K562 (cell line): Measurements from ENCODE around the gene CHST13. TPM values are rescaled to one million over a fixed set of nuclear protein-coding genes. Genes with fewer than 3 reads are reported as not detected.

ENCODE experiments used
- ATAC-seq: fragments of 200-7000 bp; cut with Tn5 transposase; 3 replicates; pipeline ENCODE4 v1.9.1; 2020; ENCODE audit warnings: moderate library complexity
- BruUV-seq: library from RNA; stranded (reverse); fragments of 400-500 nt; replicated peaks from 2 replicates; lab custom pipeline; 2021; lab: Mats Ljungman, UMichigan
- CTCF ChIA-PET: fragments of 300-600 bp; formaldehyde crosslinking; extraction: SDS; loops from one replicate; lab custom pipeline; 2021; ENCODE audit warnings: low intra/inter-chr PET ratio; lab: Yijun Ruan, JAX
- POLR2A ChIA-PET: fragments of 300-600, 350-650 bp; sonication (Branson Sonifier 250); formaldehyde crosslinking; extraction: SDS; loops from one replicate; lab custom pipeline; 2021; ENCODE audit warnings: antibody characterized with exemption, inconsistent platforms; lab: Yijun Ruan, JAX
- DNase-seq, 4 experiments: peaks; one replicate each; pipeline versions ENCODE4 v3.0.0 to v3.0.0-alpha.2; 2011 to 2018; ENCODE audit warnings: low spot score in 3 of 4, mixed read lengths in 3 of 4; ENCODE audit errors: extremely low read depth in 1 of 4
- FAIRE-seq: peaks from 2 replicates; lab custom pipeline; 2011; peaks lifted over from hg19 to GRCh38; lab: Jason Lieb, UNC
- H2AFZ ChIP-seq: 2 replicates; pipeline ENCODE4 v1.6.0; 2011; ENCODE audit warnings: low read depth, low read length, control low read depth, inconsistent platforms
- H3K27ac ChIP-seq: fragments of 200-600 bp; 3 replicates; pipeline ENCODE4 v1.8.0; 2011; ENCODE audit warnings: low read depth, mild to moderate bottlenecking, control low read depth, inconsistent platforms, low read length, moderate library complexity, mixed read lengths; ENCODE audit errors: extremely low read depth
- H3K27me3 ChIP-seq, 2 experiments: fragments of 300-600 bp in 1 of 2; 2 replicates in 1 of 2; 3 replicates in 1 of 2; pipeline versions ENCODE4 v1.6.0 to v1.8.0; 2011; ENCODE audit warnings: inconsistent platforms in 2 of 2, low read length in 2 of 2, mild to moderate bottlenecking in 1 of 2, mixed read lengths in 1 of 2, moderate library complexity in 1 of 2; ENCODE audit not compliant: control insufficient read depth in 2 of 2, insufficient read depth in 2 of 2
- H3K36me3 ChIP-seq: fragments of 300-600 bp; 3 replicates; pipeline ENCODE4 v1.8.0; 2011; ENCODE audit warnings: mild to moderate bottlenecking, low read length, inconsistent platforms; ENCODE audit not compliant: control insufficient read depth, insufficient read depth
- H3K4me1 ChIP-seq, 2 experiments: fragments of 200-600 bp in 1 of 2; replicated peaks in 1 of 2; 2 replicates in 1 of 2; 3 replicates in 1 of 2; pipeline versions ENCODE4 v1.5.1 to v1.8.0; 2011; ENCODE audit warnings: inconsistent platforms in 2 of 2, low read length in 2 of 2, mild to moderate bottlenecking in 1 of 2, mixed read lengths in 1 of 2, moderate library complexity in 1 of 2; ENCODE audit not compliant: control insufficient read depth in 2 of 2, insufficient read depth in 2 of 2
- H3K4me2 ChIP-seq: 2 replicates; pipeline ENCODE4 v1.6.1; 2011; ENCODE audit warnings: low read length, control low read depth, inconsistent platforms, mixed read lengths; ENCODE audit not compliant: insufficient read depth
- H3K4me3 ChIP-seq: fragments of 200-600 bp; sonication (generic), shearing (Covaris generic); 2 replicates; pipeline ENCODE4 v1.5.1; 2016; ENCODE audit warnings: control low read depth, inconsistent platforms
- H3K79me2 ChIP-seq: fragments of 200-600 bp; 3 replicates; pipeline ENCODE4 v1.8.0; 2011; ENCODE audit warnings: low read length, inconsistent platforms; ENCODE audit not compliant: control insufficient read depth, insufficient read depth
- H3K9ac ChIP-seq, 2 experiments: 2 replicates each; pipeline versions ENCODE4 v1.6.0 to v1.6.1; 2011; ENCODE audit warnings: low read depth in 2 of 2, low read length in 2 of 2, control low read depth in 1 of 2, inconsistent platforms in 1 of 2, mild to moderate bottlenecking in 1 of 2, mixed read lengths in 1 of 2; ENCODE audit not compliant: insufficient read depth in 1 of 2
- H3K9me1 ChIP-seq: one replicate; pipeline ENCODE4 v1.6.0; 2011; ENCODE audit warnings: inconsistent platforms, mild to moderate bottlenecking, low read length, moderate library complexity; ENCODE audit not compliant: control insufficient read depth, insufficient read depth
- H3K9me3 ChIP-seq: replicated peaks from 2 replicates; pipeline ENCODE4 v1.5.1; 2011; ENCODE audit warnings: low read depth, low read length, inconsistent platforms; ENCODE audit not compliant: control insufficient read depth, insufficient read depth
- H4K20me1 ChIP-seq: replicated peaks from 2 replicates; pipeline ENCODE4 v1.6.1; 2011; ENCODE audit warnings: low read length, inconsistent platforms, mixed read lengths; ENCODE audit not compliant: control insufficient read depth, insufficient read depth
- CBX1 ChIP-seq: sonication (generic); IDR thresholded peaks from 2 replicates; pipeline ENCODE4 v1.6.1; 2016; ENCODE audit warnings: antibody characterized with exemption, low read depth, mild to moderate bottlenecking
- ESRRA ChIP-seq: fragments of 450-650 bp; IDR thresholded peaks from 2 replicates; pipeline ENCODE4 v1.6.1; 2014; ENCODE audit warnings: low read depth, mild to moderate bottlenecking, moderate library complexity, borderline replicate concordance
- ETV1 ChIP-seq: fragments of 450-650 bp; conservative IDR thresholded peaks from 2 replicates; pipeline ENCODE4 v1.6.1; 2016; ENCODE audit warnings: missing genetic modification characterization, control low read depth, low read depth, missing compliant biosample characterization
- HMG20A ChIP-seq: fragments of 450-650 bp; formaldehyde crosslinking; conservative IDR thresholded peaks from 2 replicates; pipeline ENCODE4 v1.4.0; 2020; ENCODE audit warnings: mild to moderate bottlenecking, mixed read lengths
- KDM2B ChIP-seq: fragments of 250-450 bp; sonication (Bioruptor Pico); IDR thresholded peaks from 2 replicates; pipeline ENCODE4 v1.8.0; 2021; ENCODE audit warnings: mild to moderate bottlenecking, moderate library complexity
- NR0B1 ChIP-seq: fragments of 450-650 bp; IDR thresholded peaks from one replicate; pipeline ENCODE4 v1.6.1; 2018; ENCODE audit warnings: mild to moderate bottlenecking, moderate library complexity; ENCODE audit not compliant: partially characterized antibody
- RAD51 ChIP-seq: fragments of 450-650 bp; IDR thresholded peaks from 2 replicates; pipeline ENCODE4 v1.7.1; 2016; ENCODE audit warnings: low read depth, mild to moderate bottlenecking, borderline replicate concordance
- SETDB1 ChIP-seq: IDR thresholded peaks from one replicate; pipeline ENCODE4 v1.6.1; 2012; ENCODE audit warnings: low read length, control low read depth, inconsistent platforms
- THRAP3 ChIP-seq: fragments of 450-650 bp; IDR thresholded peaks from 2 replicates; pipeline ENCODE4 v1.6.1; 2016; ENCODE audit warnings: mild to moderate bottlenecking, inconsistent platforms, borderline replicate concordance
- ZNF239 ChIP-seq: fragments of 250-450 bp; sonication (Bioruptor Pico); IDR thresholded peaks from 2 replicates; pipeline ENCODE4 v1.4.0; 2020; ENCODE audit warnings: mild to moderate bottlenecking
- WGBS: fragments of 100-300 bp; shearing (Covaris generic); methylation state at CpG from one replicate; pipeline ENCODE4 v1.1.6; 2016; ENCODE audit warnings: low coverage, mixed read lengths; ENCODE audit not compliant: insufficient coverage; ENCODE audit errors: missing lambda C conversion rate; 5-methylcytosine and 5-hydroxymethylcytosine counted together
- in situ Hi-C: fragments of 300-500 bp; cut with MboI; formaldehyde crosslinking; loops from 4 replicates; pipeline ENCODE4 v1.15.0; 2018; ENCODE audit warnings: inconsistent platforms, mixed read lengths
- intact Hi-C: fragments of 100-400 bp; cut with micrococcal nuclease; formaldehyde crosslinking; loops from 2 replicates; pipeline ENCODE4 v1.14.2; 2022
- polyA plus RNA-seq, 8 experiments: library from polyadenylated mRNA; depleted of rRNA in 4 of 8; stranded (reverse) in 5 of 8; unstranded in 3 of 8; fragments of >200 nt; fragmentation: Nextera tagmentation in 2 of 8; fragmentation: Illumina TruSeq in 1 of 8; extraction: Ambion mirVana in 2 of 8; extraction: Trizol in 1 of 8; gene quantifications; 2 replicates each; pipeline versions ENCODE4 v1.2.1 to v1.2.3, GENCODE V29; 2011 to 2014; ENCODE audit warnings: inconsistent platforms in 1 of 8, missing spikeins in 1 of 8
- total RNA-seq, 7 experiments: library from RNA; depleted of rRNA in 6 of 7; stranded (reverse); fragments of >200 nt in 6 of 7; fragmentation: Illumina TruSeq in 2 of 7; extraction: Trizol in 2 of 7; gene quantifications; 2 replicates each; pipeline versions ENCODE4 v1.2.1 to v1.2.3, GENCODE V29; 2011 to 2021; ENCODE audit warnings: low replicate concordance in 1 of 7

CHST13 gene
- total and polyA plus RNA-seq, 9 of the 15 experiments (the other 6 are each of a cell fraction or from before 2014, with no cell fraction given): not detected

- TF ChIP-seq ETV1 (tag) (no peak), KDM2B (CRISPR knock-in tag) (no peak), RAD51 (no peak), NR0B1 (no peak), ZNF239 (CRISPR knock-in tag) (no peak), THRAP3 (no peak), SETDB1 (no peak), ESRRA (no peak), HMG20A (no peak)
Observed at GRCh38 chr3:126527455-126528211, 3.7 kb downstream of the CHST13 start (continued).

- H3K4me2 ChIP-seq: no peak overlapping the region
- WGBS: 5% methylated on average over 5 of the region's 5 CpGs
- no peak for ATAC-seq
Observed at GRCh38 chr3:126528419-126528799, 4.5 kb downstream of the CHST13 start.

More at GRCh38 chr3:126528419-126528799, 4.5 kb downstream of the CHST13 start:
- H3K9me1 ChIP-seq: no peaks in the 10 kb centered on the region
- intact Hi-C loops: loop anchor here (10.0 kb wide), 2 partner anchors 136 to 216 kb away; no protein-coding TSS in a partner anchor
- POLR2A ChIA-PET: no interaction called here
- no peak overlapping the region for H2AFZ ChIP-seq
- no peaks in the 10 kb centered on the region for H3K79me2 ChIP-seq
- H3K4me3 ChIP-seq: no peak overlapping the region
- H3K9ac ChIP-seq: no peak overlapping the region
- peaks cover 0 to 4% of the 10 kb centered on the region in 2 experiments; a peak in 1 of 5 replicates for H3K27me3 ChIP-seq
- H4K20me1 ChIP-seq: no peaks in the 10 kb centered on the region; the same call in 1 of the 2 replicates
- in situ Hi-C loops: no loop called here
- no TSS peak for BruUV-seq
- no peaks in the 10 kb centered on the region for H3K36me3 ChIP-seq
- CTCF ChIA-PET: no interaction called here
- DNase-seq: no peak
- peaks cover 0 to 12% of the 10 kb centered on the region in 2 experiments; a peak in 2 of 5 replicates for H3K4me1 ChIP-seq
- no peaks in the 10 kb centered on the region for H3K9me3 ChIP-seq
- no peak overlapping the region for H3K27ac ChIP-seq
- no peak for FAIRE-seq
- TF ChIP-seq CBX1: no peak
